Mesenteric fat pad (tissue), 1 donor: ENCODE measurements around the gene ABI2. TPM values are rescaled to one million over a fixed set of nuclear protein-coding genes. Genes with fewer than 3 reads are reported as not detected.
"Not testable (repeated sequence)": the region's sequence is repeated elsewhere in the genome, so short reads cannot be mapped to it uniquely, and the experiment has no call there.

Experiments used
- DNase-seq: peaks from one replicate; pipeline ENCODE4 v3.0.0-alpha.2; 2020; ENCODE audit warnings: low spot score
- total RNA-seq: library from RNA; stranded (reverse); fragmentation: NEBNext Ultra II Directional; extraction: Animal tissue kit (Norgen Biotek cat#: 25700); gene quantifications from one replicate; pipeline ENCODE4 v1.2.1, GENCODE V29; 2021
- donor health status: DM: yes; HTN: yes; CAD: no.

Gene ABI2
- total RNA-seq, 1 donor from 2014 or later, result 32.1 TPM

- no peak for DNase-seq
Measured at GRCh38 chr2:203427061-203427460, 98.9 kb downstream of the ABI2 start.

GRCh38 chr2:203429643-203430042, 101.4 kb downstream of the ABI2 start:
- not testable (repeated sequence) for DNase-seq

- DNase-seq, result no peak
Measured at GRCh38 chr2:203431391-203432185, 103.4 kb downstream of the ABI2 start.

- DNase-seq, result no peak
Measured at GRCh38 chr2:203432811-203433210, 104.6 kb downstream of the ABI2 start.

- no peak for DNase-seq
Measured at GRCh38 chr2:203436496-203436895, 108.3 kb downstream of the ABI2 start.

- no peak for DNase-seq
Measured at GRCh38 chr2:203437511-203437910, 109.3 kb downstream of the ABI2 start.

- DNase-seq, result no peak
Measured at GRCh38 chr2:203438528-203438927, 110.3 kb downstream of the ABI2 start.

GRCh38 chr2:203440671-203441070, 112.5 kb downstream of the ABI2 start:
- no peak for DNase-seq

- DNase-seq, result no peak
Measured at GRCh38 chr2:203441463-203441862, 113.3 kb downstream of the ABI2 start.

GRCh38 chr2:203442463-203442862, 114.3 kb downstream of the ABI2 start:
- DNase-seq, result no peak

- no peak for DNase-seq
Measured at GRCh38 chr2:203444738-203445137, 116.5 kb downstream of the ABI2 start.

- no peak for DNase-seq
Measured at GRCh38 chr2:203446071-203446481, 117.9 kb downstream of the ABI2 start.

- DNase-seq, result no peak
Measured at GRCh38 chr2:203446780-203447179, 118.6 kb downstream of the ABI2 start.

GRCh38 chr2:203450561-203450960, 122.4 kb downstream of the ABI2 start:
- DNase-seq, result no peak

GRCh38 chr2:203451011-203451410, 122.8 kb downstream of the ABI2 start:
- no peak for DNase-seq

- no peak for DNase-seq
Measured at GRCh38 chr2:203451689-203452088, 123.5 kb downstream of the ABI2 start.

- DNase-seq, result no peak
Measured at GRCh38 chr2:203453858-203454451, 125.8 kb downstream of the ABI2 start.

- DNase-seq, result no peak
Measured at GRCh38 chr2:203455209-203455608, 127.0 kb downstream of the ABI2 start.

GRCh38 chr2:203461746-203462145, 133.6 kb downstream of the ABI2 start:
- no peak for DNase-seq

- DNase-seq, result no peak
Measured at GRCh38 chr2:203462308-203462707, 134.1 kb downstream of the ABI2 start.

- DNase-seq, result no peak
Measured at GRCh38 chr2:203463266-203463678, 135.1 kb downstream of the ABI2 start.

- no peak for DNase-seq
Measured at GRCh38 chr2:203469546-203469945, 141.4 kb downstream of the ABI2 start.

GRCh38 chr2:203470371-203470770, 142.2 kb downstream of the ABI2 start:
- no peak for DNase-seq
